Activated naive CD4-positive, alpha-beta T cell treated with anti-CD3 and anti-CD28 coated beads, Interleukin-2, amount 50 U/mL, for 16 hours (primary cell): ENCODE data around the gene PTH2.
A peak's percentile ranks its signal among the peaks of the same experiment; 100 is the strongest.

Source experiments
- DNase-seq: peaks from one replicate; pipeline ENCODE4 v3.0.0-alpha.2; 2020

The PTH2 gene

GRCh38 chr19:49409441-49410029 is 13.7 kb downstream of the PTH2 start:
- no peak for DNase-seq

DNA sequence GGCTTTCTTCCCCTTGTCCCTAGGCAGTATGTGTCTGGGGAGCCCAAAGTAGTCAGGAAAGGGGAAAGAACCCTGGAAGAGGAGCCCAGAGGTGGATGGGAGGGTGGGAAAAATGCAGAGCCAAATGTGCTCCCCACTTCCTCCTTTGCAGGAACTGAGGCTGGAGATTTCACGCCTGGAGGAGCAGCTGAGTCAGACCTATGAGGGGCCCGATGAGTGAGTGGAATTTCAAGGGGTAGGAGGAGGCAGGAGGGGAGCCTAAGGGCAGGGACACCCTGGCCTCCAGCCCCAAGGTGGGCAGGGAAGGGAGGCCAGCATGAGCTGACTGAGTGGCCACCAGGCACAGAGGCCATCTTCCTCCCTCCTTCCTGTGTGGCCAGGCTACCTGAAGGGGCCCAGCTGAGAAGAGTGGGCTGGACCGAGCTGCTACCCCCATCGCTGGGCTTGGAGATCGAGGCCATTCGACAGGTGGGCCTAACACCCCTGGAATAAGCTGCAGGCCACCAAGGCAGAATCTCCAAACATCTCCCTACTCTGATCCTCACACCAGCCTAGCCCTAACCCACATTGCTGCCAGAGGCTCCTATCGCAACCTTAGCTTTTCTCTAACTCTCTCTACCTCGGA is 14.3 kb downstream of the PTH2 start:
- DNase-seq = no peak

- no peak for DNase-seq
These were observed 15.7 kb downstream of the PTH2 start for GRCh38 chr19:49407482-49408015.

DNA sequence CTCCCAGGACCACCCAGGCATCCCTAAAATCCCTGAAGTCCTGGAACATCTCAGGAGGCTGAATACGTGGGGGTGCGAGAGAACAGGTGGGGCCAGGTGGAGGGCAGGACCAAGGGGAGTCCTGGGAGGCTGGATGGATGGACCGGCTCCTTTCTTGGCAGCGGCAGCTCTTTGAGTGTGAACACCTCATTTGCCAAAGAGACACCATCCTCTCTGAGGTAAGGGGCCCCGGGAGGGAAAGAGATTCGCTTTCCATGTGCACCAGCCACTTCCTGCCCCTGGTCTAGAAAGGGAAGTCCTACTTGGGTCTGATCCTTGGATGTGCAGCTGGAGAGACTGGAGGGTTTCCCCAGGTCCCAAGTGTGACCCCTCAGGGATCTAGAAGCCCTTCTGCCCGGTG is 16.2 kb downstream of the PTH2 start:
- DNase-seq = no peak

GRCh38 chr19:49403404-49404187 is 19.6 kb downstream of the PTH2 start:
- DNase-seq = no peak

- no peak for DNase-seq
These were observed 23.2 kb downstream of the PTH2 start for GRCh38 chr19:49400029-49400428.

DNA sequence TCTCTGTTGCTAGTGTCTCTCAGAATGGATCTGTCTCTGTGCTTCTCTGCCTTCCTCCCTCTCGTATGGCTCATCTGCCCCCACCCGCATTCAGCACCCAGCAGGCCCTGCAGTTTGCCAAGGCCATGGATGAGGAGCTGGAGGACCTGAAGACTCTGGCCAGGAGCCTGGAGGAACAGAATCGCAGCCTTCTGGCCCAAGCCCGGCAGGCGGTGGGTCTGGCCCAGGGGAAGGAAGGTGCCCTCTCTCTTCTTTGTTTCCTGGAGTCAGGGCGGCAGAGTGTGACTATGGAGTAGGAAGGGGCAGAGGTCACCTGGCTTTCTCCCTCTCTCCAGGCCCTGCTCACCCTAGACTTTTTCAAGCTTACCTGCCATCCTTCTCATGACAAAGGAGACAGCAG is 24.3 kb downstream of the PTH2 start:
- no peak for DNase-seq

DNA sequence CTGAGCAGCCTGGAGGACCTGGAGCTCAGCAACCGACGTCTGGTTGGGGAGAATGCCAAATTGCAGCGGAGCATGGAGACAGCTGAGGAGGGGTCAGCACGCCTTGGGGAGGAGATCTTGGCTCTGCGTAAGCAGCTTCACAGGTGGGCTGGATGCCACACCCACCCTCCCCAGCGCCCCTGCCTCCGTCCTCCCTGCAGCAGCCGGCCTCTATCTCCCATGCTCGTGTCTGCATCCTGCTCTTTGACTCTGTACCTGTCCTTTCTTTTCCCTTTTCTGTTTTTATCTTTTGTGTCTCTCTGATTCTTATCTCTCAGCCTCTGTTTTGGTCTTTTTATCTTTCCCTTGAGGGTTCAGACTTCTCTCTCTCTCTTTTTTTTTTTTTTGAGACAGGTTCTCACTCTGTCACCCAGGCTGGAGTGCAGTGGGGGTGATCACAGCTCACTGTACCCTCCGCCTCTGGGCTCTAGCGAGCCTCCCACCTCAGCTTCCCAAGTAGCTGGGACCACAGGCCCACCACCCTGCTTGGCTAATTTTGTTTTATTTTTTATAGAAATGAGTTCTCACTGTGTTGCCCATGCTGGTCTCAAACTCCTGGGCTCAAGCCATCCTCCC is 25.1 kb downstream of the PTH2 start:
- no peak for DNase-seq

- no peak for DNase-seq
These were observed 26.3 kb downstream of the PTH2 start for GRCh38 chr19:49396738-49397505.

GRCh38 chr19:49395581-49396407 is 27.4 kb downstream of the PTH2 start:
- no peak for DNase-seq

DNA sequence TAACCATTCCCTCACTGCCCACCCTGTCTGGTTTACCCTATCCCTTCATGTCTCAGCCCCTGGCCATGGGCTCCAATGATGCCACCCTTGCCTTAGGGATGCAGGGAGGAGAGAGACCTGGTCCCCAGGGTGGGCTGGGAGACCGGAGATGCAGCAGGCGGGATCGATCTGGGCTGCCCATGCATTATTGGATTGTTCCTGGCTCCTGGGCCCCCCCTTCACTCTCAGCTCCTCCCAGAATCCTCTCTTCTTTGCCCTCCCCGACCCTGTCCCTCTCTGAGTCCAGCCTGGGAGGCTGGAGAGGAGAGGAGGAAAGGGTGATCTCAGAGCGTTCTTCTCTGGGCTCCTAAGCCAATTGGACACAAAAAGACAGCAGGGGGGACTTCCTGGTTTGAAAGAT is 29.4 kb downstream of the PTH2 start:
- DNase-seq = no peak

DNA sequence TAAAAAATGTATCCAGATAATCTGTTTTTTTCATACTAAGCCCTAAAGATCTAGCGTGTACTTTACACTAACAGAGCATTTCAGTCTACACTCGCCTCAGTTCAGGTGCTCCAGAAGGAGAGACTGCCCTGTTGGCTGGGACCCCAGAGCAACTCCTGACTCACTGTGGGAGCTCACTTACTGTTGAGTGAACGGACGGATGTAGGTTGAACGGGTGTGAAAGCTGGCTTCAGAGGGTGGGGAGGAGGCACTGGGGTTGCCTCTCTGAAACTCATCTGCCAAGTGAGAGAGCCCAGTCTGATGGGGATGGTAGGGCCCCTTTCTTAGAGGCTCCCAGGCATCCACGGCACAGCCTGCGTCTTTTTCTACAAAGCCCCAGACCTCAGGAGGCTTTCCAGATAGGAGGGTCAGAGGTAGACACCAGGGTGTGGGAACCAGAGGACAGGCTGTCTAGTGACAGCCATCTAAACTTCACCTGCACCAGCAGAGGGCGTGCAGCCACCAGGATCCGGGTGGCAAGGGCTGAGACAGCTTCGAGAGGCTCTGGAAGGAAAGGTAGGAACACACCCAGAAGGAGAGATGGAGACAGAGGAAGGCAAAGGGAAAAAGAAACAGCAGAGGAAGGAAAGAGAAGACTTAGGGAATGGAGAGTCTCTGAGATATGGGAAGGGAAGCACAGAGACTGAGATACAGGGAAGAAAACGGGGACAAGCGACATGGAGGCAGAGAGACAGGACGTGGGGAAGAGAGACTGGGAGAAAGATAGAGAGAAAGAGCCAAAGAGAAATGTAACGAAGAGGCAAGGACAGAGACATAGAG is 31.5 kb downstream of the PTH2 start:
- peak; percentile 79 for DNase-seq

GRCh38 chr19:49390929-49391359 is 32.3 kb downstream of the PTH2 start:
- DNase-seq = no peak

DNA sequence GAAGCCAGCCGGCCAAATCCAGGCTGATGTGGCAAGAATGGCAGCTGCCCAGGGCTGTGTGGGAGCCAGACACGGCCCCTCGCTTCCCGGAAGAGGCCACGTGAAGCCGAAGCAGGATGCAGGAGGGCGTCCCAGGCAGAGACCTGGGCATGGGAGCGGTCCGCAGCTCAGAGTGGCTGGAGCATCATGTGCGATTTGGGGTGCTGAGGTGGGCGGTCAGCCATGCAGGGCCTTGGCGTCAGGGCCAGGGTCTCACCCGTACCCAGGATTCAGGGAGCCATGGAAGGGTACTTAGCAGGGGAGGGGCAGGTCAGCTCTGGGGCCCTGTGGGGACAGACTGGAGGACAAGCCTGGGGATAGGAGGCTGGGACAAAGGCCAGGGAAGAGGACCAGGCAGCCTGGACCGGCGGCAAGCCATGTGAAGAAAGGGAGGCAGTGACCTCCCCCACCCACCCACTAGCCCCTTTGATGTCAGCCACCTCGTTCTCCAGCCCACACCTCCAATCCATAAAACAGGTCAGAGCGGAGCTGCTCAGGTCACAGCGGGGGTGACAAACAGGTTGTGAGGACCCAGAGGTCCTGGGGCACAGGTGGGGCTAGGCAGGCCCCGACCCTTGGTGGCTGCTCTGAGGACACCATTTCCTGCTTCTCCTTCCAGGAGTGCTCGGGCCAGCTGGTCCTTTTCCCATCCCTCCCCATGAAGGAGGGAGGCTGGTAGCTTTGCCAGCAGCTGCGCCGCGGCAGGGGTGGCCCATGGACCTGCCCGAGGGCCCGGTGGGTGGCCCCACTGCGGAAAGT is 32.9 kb downstream of the PTH2 start:
- no peak for DNase-seq

GRCh38 chr19:49389406-49389805 is 33.8 kb downstream of the PTH2 start:
- no peak for DNase-seq

DNA sequence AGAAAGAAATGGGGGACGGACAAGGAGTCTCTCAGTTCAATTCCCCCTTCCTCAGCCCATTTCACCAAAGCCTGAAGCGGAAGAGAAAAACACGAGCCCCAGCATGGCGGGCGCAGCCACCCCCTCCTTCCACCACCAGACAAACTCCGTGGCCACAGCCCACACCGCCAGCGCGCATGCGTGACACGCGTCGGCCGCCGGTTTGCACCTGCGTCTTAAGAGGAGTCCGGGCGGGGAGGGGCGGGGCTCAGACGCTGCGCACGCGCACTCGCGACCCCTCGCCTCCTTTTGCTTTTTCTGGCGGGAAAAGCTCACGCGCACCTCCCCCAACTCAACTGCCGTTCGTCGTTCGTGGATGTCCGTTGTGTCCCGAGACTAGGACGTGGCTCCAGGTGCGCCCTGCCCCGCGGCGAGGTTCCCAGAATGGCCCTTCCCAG is 35.3 kb downstream of the PTH2 start, which contains the start of gene KASH5:
TSS of gene KASH5 (plus strand) at position 314 of the 437 bp plus-strand sequence. CDS start 2,635 bp downstream, outside the sequence.
- DNase-seq = peak; percentile 83

DNA sequence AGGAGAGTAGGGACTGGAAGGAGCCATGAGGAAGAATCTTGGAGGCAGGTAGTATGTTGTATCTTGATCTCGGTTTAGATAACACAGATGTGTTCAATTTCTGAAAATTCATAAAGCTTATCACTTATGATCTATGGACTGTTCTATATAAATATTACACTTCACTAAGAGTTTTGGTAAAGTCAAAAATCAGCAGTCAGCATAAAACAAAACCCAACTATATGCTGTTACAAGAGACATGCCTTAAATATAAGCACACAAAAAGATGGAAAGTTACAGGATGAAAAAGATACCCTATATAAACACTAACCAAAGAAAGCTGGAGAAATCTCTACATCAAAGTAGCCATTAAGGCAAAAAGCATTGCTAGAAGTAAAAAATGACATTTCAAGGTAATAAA is 39.6 kb downstream of the PTH2 start:
- DNase-seq = no peak

DNA sequence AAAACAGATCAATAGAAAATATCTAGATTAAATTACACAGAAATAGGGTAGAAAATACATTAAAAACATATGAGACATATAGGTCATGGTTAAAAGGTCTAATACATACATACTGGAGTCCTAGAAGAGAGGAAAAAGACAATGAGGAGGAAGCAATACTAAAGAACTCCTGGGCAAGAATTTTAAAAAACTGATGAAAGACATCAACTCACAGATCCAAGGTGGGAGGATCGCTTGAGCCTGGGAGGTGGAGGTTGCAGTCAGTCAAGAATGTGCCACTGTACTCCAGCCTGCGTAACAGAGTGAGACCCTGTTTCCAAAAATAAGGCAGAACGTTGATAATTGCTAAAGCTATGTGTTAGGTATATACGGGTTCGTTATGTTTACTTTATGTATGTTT is 40.6 kb downstream of the PTH2 start:
- DNase-seq = no peak

GRCh38 chr19:49380391-49380790 is 42.9 kb downstream of the PTH2 start:
- DNase-seq = no peak

DNA sequence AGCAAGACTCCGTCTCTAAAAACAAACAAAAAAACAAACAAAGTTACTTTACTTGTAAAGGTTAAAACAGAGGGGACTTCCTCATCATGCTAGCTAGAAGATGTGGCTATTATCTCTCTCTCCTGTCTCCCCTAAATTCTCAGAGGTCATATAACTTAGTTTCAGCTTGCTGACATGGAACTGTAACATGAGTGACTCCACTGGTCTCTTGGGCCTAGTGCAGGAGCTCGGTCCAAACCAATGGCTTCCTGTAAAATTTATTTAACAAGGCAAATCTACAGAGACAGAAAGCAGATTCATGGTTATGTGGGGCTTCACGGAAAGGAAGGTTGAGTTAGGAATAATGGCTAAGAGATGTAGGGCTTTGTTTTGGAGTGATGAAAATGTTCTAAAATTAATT is 44.7 kb downstream of the PTH2 start:
- no peak for DNase-seq
